ENCODE data around the gene TRIM62. TPM values are rescaled to one million over a fixed set of nuclear protein-coding genes. Genes with fewer than 3 reads are reported as not detected.
A peak's percentile ranks its signal among the peaks of the same experiment; 100 is the strongest.

The TRIM62 gene
- 10 to 100 TPM; 13.5 to 14.4 TPM for total RNA-seq

DNA sequence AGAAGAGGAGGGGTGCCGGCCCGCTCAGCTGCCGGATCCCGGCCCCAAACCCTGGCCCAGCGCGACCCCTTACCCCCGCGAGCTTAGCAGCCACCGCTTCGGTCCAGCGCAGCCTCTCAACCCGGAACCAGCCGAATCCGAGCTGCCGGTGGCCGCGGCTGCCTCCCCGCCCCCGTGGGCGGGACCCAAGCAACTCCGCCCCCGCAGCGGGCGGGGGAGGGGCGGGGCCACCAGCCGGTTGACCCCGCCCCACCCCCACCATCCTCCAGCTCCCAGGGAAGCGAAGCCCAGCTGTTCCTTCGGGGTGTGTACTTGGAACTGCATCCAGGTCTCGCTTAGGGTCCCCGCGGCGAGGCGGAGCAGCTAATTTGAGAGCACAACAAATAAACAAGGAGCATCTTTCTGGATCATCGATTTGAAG is at the start of gene TRIM62:
Gene TRIM62 (minus strand): TSS at position 123 of the 421 bp plus-strand sequence. CDS start 611 bp downstream, outside the sequence.
- Mint-ChIP-seq H3K9me3 (no peaks in the 10 kb centered on the region), H3K4me1 (peaks cover 23% of the 10 kb centered on the region), H3K4me3 (peak within 1 kb of the TSS; percentile 93), H3K27me3 (peaks cover 33% of the 10 kb centered on the region), H3K27ac (peak within 1 kb of the TSS; percentile 85), H3K36me3 (peaks cover 2% of the 10 kb centered on the region)
- ATAC-seq (ENCODE audit: low read depth): peak; percentile 50
- DNase-seq: peak; percentile 89
- POLR2A ChIA-PET: interaction anchor here (0.7 to 2.4 kb wide), 8 partner anchors 8 to 359 kb away, joined by 3 to 20 read pairs (median 3); no protein-coding TSS in a partner anchor

DNA sequence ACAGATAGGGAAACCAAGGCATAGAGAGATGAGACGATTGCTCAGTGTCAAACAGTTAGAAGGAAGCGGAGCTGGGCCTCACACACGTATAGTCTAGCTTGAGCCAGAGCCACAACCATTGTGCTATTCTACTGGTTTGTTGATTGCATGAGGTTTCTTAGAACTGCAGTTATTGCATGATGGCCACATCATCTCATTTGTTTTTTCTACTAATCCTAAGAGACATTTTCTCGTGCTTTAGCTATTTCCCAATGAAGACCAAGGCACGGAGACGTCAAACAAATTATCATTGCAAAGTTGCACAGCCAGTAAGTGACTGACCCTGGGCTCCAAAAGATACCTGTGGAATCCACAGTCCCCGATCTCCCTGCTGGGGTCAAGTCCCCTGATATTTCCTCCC is 49.3 kb upstream of the TRIM62 start:
- Mint-ChIP-seq H3K27me3 (peaks cover 13% of the 10 kb centered on the region), H3K4me3 (no peak overlapping the region), H3K4me1 (peaks cover 5% of the 10 kb centered on the region), H3K27ac (no peak overlapping the region), H3K9me3 (no peaks in the 10 kb centered on the region), H3K36me3 (no peaks in the 10 kb centered on the region)
- POLR2A ChIA-PET: no interaction called here
- DNase-seq (no peak), ATAC-seq (ENCODE audit: low read depth) (no peak)

DNA sequence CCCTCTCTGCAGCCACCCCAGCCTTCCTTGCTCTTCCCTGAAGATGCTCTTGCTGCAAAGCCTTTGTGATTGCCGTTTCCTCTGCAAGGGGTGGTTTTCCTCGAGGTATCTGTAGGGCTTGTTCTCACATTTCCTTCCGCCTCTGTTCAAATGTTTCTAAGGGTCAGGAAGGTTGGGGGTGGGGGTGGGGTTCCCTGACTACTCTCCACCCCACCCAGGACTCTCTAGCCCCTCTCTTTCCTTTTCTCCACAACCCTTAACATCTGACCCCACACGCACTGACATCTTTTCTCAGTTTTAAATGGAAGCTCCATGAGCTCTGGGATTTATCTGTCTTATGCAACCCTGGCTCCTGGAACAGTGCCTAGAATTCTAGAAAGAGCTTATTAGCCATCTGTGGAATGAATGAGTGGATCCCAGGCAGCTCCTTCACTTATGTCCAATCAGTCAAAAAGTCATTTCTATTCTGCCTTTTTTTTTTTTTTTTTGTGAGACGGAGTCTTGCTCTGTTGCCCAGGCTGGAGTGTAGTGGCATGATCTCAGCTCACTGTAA is 47.2 kb upstream of the TRIM62 start:
- no peak overlapping the region for H3K4me3 Mint-ChIP-seq
- peaks cover 9% of the 10 kb centered on the region for H3K9me3 Mint-ChIP-seq

DNA sequence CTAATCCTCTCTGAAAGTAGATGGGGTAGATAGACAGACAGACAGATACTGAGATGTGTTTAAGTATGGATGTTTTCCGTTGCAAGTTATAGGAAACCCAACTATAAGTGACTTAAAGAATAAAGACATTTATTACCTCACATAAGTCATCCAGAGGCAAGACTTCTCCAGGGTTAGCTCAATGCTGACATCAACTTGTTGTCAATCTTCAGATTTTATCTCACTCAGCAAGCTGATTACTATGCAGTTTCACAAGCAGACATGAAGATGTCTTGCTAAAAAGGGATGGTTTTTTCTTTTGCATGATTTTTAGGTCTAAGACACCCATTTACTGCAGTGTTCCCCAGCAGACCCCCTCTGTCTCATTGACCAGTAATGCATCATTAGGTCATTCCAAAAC is 43.7 kb upstream of the TRIM62 start:
- POLR2A ChIA-PET: no interaction called here
- Mint-ChIP-seq H3K27me3 (peaks cover 28% of the 10 kb centered on the region), H3K27ac (no peak overlapping the region), H3K9me3 (peaks cover 14% of the 10 kb centered on the region), H3K4me3 (no peak overlapping the region), H3K4me1 (peaks cover 2% of the 10 kb centered on the region), H3K36me3 (no peaks in the 10 kb centered on the region)
- ATAC-seq (ENCODE audit: low read depth) (no peak), DNase-seq (no peak)

More for the DNA sequence above, 47.2 kb upstream of the TRIM62 start:
- no peak overlapping the region for H3K27ac Mint-ChIP-seq
- POLR2A ChIA-PET: no interaction called here
- ATAC-seq (ENCODE audit: low read depth) (no peak), DNase-seq (no peak)
- no peaks in the 10 kb centered on the region for H3K36me3 Mint-ChIP-seq
- peaks cover 21% of the 10 kb centered on the region for H3K27me3 Mint-ChIP-seq
- H3K4me1 Mint-ChIP-seq: peaks cover 2% of the 10 kb centered on the region

DNA sequence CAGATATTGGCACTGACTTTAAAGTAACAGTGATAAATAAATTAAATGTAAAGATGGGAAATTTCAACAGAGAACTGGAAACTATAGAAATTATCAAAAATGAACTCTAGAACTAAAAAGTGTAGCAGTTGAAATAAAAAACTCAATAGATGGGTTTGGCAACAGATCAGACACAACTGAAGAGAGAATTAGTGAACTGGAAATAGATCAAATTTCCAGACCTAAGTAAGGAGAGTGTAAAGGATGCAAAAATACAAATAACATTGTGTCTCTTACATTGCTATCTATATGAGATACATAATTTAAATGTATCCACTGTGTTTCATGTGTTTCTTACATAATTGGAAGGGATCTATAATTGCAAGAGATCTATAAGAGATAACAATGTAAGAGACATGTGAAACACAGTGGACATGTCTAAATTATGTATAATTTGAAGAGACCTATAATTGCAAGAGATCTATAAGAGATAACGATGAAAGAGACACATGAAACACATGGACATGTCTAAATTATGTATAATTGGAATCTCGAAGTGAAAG is 42.4 kb upstream of the TRIM62 start:
- Mint-ChIP-seq H3K4me3 (no peak overlapping the region), H3K9me3 (peaks cover 14% of the 10 kb centered on the region), H3K27ac (no peak overlapping the region), H3K27me3 (peaks cover 26% of the 10 kb centered on the region), H3K4me1 (peaks cover 2% of the 10 kb centered on the region), H3K36me3 (no peaks in the 10 kb centered on the region)
- no peak for ATAC-seq (ENCODE audit: low read depth)
- DNase-seq: no peak
- POLR2A ChIA-PET: no interaction called here

DNA sequence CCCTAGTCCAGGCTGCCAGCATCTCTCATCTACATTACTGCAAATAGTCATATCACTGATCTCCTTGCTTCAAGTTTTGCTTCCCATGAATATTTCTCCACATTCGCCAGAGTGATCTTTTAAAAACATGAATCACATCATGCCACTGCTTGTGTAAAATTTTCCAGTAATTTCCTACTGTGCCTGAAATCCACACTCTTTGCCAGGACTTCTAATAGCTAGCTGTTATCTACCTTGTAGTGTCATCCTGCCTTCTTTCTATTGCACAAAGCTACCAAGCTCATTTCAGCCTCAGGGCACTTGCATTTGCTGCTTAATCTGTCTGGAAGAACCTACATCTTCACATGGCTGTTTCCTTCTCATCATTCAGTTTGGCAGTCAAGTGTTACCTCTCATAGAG is 40.5 kb upstream of the TRIM62 start:
- no peak overlapping the region for H3K4me3 Mint-ChIP-seq
- H3K27ac Mint-ChIP-seq: no peak overlapping the region
- POLR2A ChIA-PET: no interaction called here
- peaks cover 4% of the 10 kb centered on the region for H3K4me1 Mint-ChIP-seq
- ATAC-seq (ENCODE audit: low read depth) (no peak), DNase-seq (no peak)
- no peaks in the 10 kb centered on the region for H3K36me3 Mint-ChIP-seq
- peaks cover 14% of the 10 kb centered on the region for H3K9me3 Mint-ChIP-seq
- peaks cover 20% of the 10 kb centered on the region for H3K27me3 Mint-ChIP-seq

DNA sequence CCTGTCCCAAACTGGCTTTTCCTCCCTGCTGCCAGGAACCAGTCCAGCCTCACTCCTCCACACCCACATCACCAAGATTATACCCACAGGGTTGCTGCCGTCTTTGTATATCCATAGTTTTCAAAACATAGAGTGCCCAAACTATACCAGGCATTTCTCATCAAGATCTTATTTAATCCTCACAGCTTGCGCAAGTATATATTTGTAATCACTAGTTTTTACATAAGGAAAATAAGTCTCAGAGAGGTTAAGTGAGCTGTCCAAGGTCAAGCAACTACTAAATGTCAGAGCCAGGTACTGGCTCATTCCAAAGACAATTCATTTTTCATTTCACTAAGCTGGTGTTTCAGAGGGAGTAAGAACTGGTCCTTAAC is 39.5 kb upstream of the TRIM62 start:
- Mint-ChIP-seq H3K4me1 (peaks cover 4% of the 10 kb centered on the region), H3K36me3 (no peaks in the 10 kb centered on the region), H3K27ac (no peak overlapping the region), H3K9me3 (peaks cover 14% of the 10 kb centered on the region), H3K27me3 (peaks cover 21% of the 10 kb centered on the region), H3K4me3 (no peak overlapping the region)
- no peak for DNase-seq
- ATAC-seq (ENCODE audit: low read depth): no peak
- POLR2A ChIA-PET: no interaction called here

DNA sequence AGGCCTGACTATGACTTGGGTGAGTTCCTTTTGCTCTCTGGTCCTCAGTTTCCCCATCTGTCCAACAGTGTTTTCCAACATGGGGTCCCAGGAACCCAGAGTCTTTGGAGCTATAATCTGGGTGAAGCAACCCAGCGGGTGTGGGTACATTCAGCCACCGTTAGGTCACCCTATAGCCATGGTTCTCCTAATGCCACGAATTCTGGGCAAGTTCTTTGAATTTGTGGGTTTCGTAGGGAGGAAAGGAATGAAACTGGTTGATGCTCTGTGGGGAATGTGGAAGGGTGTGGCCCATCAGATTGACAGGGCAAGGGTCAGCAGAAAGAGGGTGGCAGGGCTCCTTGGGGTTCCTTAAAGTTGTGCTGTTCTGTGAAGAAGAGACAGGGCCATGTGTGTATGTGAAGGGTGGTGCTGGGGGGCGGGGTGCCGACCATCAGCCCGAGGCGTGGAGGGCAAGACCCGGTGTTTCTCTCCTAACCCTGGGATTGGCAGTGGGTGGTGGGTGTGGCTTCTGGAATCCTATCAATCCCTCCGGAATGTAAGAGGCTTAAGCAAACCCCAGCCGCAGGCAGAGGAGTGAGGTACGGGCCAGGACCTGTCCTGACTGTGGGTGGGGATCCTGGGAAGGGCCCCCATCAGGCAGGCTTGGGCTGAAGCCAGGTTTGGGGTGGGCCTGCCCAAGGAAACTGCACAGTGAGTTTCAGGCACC is 39.0 kb upstream of the TRIM62 start:
- Mint-ChIP-seq H3K27ac (no peak overlapping the region), H3K4me1 (peaks cover 4% of the 10 kb centered on the region), H3K9me3 (peaks cover 14% of the 10 kb centered on the region), H3K4me3 (no peak overlapping the region), H3K27me3 (peaks cover 21% of the 10 kb centered on the region), H3K36me3 (no peaks in the 10 kb centered on the region)
- DNase-seq (no peak), ATAC-seq (ENCODE audit: low read depth) (no peak)
- POLR2A ChIA-PET: no interaction called here

DNA sequence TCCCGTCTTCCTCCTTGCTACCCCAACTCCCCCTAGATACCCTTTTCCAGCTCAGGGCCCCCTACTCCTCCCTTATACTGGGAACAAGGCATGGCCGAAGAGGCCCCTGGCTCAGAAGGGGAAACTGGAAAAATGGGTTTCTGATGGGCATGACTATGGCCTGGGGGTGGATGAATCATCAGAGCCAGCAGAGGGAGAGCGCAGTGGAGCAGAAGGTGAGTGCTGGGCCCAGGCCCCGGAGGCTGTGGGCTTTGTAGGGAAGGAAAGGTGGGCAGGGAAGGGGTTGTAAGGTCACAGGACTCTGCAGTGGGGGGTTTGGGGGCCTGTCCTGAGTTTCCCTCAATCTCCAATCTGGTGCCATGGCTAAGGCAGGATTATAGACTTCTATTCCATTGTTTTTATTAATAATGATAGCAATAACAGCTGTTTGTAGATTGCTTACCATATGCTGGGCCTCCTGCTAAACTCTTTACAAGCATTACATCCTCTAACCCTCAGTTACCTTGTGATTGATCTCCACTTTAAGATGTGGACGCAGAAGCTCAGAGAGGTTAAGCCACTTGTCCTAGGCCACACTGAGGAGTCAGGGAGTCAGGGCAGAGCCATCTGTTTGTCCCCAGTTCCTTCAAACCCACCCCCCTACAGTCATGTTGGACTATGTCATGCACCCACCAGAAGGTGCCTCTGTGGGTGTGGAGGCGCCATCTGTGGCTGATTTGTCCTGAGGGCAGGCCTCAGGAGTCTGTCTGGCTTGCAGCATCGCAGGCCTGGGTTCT is 38.2 kb upstream of the TRIM62 start:
- DNase-seq: no peak
- POLR2A ChIA-PET: no interaction called here
- H3K4me1 Mint-ChIP-seq: peaks cover 4% of the 10 kb centered on the region
- H3K27ac Mint-ChIP-seq: no peak overlapping the region
- peaks cover 13% of the 10 kb centered on the region for H3K9me3 Mint-ChIP-seq
- ATAC-seq (ENCODE audit: low read depth): no peak
- peaks cover 21% of the 10 kb centered on the region for H3K27me3 Mint-ChIP-seq
- no peaks in the 10 kb centered on the region for H3K36me3 Mint-ChIP-seq
- H3K4me3 Mint-ChIP-seq: no peak overlapping the region

DNA sequence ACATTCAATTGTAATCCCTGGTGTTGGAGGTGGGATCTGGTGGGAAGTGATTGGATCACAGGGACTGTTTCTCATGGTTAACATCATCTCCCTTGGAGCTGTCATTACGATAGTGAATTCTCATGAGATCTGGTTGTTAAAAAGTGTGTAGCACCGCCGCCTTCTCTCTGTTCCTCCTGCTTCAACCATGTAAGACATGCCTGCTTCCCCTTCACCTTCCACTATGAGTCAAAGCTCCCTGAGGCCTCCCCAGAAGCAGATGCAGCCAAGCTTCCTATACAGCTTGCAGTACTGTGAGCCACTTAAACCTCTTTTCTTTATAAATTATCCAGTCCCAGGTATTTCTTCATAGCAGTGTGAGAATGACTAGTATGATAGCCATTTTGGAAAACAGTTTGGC is 30.1 kb upstream of the TRIM62 start:
- peaks cover 43% of the 10 kb centered on the region for H3K27me3 Mint-ChIP-seq
- H3K4me1 Mint-ChIP-seq: no peaks in the 10 kb centered on the region
- H3K36me3 Mint-ChIP-seq: no peaks in the 10 kb centered on the region
- H3K27ac Mint-ChIP-seq: no peak overlapping the region
- no peak for ATAC-seq (ENCODE audit: low read depth)
- POLR2A ChIA-PET: no interaction called here
- no peak overlapping the region for H3K4me3 Mint-ChIP-seq
- H3K9me3 Mint-ChIP-seq: peaks cover 3% of the 10 kb centered on the region
- DNase-seq: no peak

DNA sequence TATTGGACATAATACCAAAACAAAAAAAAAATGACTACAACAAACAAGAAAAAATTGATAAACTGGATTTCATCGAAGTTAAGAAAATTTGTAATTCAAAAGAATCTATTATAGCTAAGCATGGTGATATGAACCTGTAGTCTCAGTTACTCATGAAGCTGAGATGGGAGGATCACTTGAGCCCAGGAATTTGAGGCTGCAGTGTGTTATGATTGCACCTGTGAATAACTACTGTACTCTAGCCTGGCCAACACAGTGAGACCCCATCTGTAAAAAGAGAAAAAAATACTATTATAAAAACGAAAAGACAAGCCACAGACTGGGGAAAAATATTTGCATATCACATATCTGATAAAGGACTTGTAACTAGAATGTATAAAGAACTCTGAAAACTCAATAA is 24.5 kb upstream of the TRIM62 start:
- ATAC-seq (ENCODE audit: low read depth): no peak
- DNase-seq: no peak
- Mint-ChIP-seq H3K36me3 (no peaks in the 10 kb centered on the region), H3K4me3 (no peak overlapping the region), H3K27ac (no peak overlapping the region), H3K4me1 (no peaks in the 10 kb centered on the region), H3K27me3 (peaks cover 63% of the 10 kb centered on the region), H3K9me3 (no peaks in the 10 kb centered on the region)
- POLR2A ChIA-PET: no interaction called here

DNA sequence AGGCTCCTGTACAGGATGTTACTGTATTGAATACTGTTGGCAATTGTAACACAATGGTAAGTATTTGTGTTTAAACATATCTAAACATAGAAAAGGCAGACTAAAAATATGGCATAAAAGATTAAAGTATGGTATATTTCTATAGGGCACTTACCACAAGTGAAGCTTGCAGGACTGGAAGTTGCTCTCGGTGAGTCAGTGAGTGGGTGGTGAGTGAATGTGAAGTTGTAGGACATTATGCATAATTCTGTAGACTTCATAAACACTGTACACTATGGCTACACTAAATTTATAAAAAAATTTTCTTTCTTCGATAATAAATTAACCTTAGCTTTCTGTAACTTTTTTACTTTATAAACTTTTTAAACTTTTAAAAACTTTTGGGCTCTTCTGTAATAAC is 13.7 kb upstream of the TRIM62 start:
- Mint-ChIP-seq H3K36me3 (peaks cover 2% of the 10 kb centered on the region), H3K9me3 (peaks cover 2% of the 10 kb centered on the region), H3K4me1 (peaks cover 6% of the 10 kb centered on the region), H3K4me3 (no peak overlapping the region), H3K27ac (no peak overlapping the region), H3K27me3 (peaks cover 36% of the 10 kb centered on the region)
- DNase-seq: no peak
- no peak for ATAC-seq (ENCODE audit: low read depth)
- POLR2A ChIA-PET: no interaction called here

DNA sequence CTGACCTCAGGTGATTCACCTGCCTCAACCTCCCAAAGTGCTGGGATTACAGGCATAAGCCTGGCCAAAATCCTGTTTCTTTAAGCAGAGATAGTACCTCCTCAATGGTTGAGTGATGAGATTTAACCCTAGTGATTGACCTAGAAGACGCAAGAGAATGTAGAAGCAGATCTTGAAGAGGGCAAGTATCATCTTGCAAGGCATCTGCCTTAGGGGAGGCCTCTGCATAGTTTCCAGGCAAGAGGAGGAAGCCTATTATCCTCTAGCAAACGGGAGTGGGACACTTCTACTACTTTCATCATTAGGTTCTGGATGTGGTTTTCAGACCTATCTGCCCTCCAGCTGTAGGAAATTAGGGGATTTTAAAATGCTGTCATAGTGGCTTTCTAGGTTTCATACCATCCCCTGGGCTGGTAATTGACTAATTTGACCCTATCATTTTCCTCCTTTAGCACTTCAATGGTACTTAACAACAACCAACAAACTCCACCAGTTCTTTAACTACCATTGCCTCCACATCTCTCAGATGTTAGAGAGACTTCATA is 10.0 kb upstream of the TRIM62 start:
- no peak overlapping the region for H3K27ac Mint-ChIP-seq
- peaks cover 7% of the 10 kb centered on the region for H3K4me1 Mint-ChIP-seq
- no peak overlapping the region for H3K4me3 Mint-ChIP-seq
- no peak for ATAC-seq (ENCODE audit: low read depth)
- DNase-seq: no peak
- peaks cover 2% of the 10 kb centered on the region for H3K36me3 Mint-ChIP-seq
- H3K27me3 Mint-ChIP-seq: peaks cover 22% of the 10 kb centered on the region
- POLR2A ChIA-PET: no interaction called here
- peaks cover 2% of the 10 kb centered on the region for H3K9me3 Mint-ChIP-seq

Data from activated naive CD8-positive, alpha-beta T cell treated with anti-CD3 and anti-CD28 coated beads, Interleukin-2, amount 10 ng/mL, durations not matched to agents 7 days and 5 days (primary cell).